ENCODE results near the gene MYF5.

The MYF5 gene

DNA sequence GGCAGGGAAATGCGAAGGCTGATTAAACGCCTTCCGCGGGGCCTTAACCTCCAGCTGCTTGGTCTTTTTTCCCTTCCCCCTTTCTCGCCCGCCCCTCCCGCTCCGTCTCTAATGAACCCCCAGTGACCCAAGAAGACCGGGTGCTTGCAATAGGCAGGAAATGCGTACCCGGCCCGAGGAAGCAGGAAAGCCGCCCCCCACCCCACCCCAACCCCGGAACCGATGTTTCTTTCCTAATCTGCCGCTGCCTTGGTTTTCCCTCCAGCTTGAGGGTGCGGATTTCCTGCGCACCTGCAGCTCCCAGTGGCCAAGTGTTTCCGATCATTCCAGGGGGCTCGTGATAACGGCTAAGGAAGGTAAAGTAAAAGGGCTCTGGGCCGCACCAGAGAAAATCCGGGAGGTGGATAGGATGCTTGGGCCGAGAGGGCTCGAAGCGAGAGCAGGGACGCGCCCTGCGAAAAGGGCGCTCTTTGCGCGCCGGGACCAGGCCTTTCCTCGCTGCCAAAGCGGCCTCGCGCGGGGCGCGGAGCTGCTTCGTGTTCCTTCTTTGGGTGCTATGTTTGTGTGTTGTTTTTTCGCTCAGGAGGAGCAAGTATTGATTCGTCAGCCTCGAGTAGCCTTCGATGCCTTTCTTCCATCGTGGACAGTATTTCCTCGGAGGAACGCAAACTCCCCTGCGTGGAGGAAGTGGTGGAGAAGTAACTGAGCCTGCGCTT is 8.3 kb upstream of the MYF5 start:
- DNase-seq = no peak

DNA sequence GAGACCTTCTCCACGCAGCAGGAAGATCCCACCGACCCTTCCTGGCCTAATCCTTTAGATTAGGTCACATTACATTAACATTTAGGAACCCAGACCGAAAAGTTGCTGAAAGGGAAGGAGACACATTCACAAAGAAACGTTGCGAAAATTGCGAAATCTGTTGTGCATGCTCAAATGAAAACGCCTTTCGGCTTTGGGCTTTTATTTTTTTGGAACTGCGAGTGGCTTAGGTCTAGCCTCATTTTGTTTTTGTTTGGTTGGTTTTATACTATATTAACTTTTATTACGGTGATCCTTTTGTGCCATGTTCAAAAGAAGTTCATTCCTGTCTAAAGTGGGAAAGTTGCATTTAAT is 7.8 kb upstream of the MYF5 start:
- no peak for DNase-seq

DNA sequence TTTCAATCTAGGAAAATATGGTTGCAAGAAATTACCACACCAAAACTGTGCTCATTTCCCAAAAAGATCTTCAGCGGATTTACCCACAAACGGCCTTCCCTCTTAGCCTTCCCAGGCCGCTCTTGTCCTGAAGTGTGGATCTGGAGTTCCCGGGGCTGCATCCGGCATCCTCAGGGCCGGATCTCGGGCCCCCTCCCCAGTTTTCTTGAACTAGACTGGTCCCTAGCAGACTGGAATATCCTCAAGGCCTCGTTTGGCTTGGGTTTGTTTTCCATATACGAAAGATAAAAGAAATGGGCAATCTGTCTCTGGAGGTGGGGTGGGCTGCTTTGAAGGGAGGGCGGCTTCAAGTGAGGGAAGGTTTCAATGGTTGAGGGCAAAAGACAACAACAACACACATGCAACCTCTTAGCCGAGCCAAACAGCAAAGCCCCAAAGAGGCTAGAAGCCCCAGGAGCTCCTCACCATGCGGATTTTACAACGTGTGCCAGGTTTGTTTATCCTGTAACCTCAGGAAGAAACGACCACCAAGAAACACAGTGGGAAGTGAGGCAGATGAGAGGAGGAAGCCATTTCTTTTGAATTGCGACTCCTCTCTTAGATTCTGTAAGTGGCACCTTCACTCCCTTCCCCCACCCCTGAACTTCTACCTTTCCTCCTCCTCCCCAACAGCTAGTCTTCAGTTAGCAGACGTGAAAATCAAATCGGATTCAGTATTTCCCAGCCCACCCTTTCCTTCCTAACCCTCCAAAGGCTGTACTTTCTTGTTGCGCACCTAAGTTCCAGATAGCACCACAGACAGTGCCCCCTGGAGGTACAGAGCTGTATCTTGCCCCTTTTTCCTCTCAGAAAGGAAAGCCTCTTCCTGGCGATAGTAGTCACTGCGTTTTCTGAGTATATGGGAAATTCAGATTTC is 6.6 kb upstream of the MYF5 start:
- no peak for DNase-seq

DNA sequence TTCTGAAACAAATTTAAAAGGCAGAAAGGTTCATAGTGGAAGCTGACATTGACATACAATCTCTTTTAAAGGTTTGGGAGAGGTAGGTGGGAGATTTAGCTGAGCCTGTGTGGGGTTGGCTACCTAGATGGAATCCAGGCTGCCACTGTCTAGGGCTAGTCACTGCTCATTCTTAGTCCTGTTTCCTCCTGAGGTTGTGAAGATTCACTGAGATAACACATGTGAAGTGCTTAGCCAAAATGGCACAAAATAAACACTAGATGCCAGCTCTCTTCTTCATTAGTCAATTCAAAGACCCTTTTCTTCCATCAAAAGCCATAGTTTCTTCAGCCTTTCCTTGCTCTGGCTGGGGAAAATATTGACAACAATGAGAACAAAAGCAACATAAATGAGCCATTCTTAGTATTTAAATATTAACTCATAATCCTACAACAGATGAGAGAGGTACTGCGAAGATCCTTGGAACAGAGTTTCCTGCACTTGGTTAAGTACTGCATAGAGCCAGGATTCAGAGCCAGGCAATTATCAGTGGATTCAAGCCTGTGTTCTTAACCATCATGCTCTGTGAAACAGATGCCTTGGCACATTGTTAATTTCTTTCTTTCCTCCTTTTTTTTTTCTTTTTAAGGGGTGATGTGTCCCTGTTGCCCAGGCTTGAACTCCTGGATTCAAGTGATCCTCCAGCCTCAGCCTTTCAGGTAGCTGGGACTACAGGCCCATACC is 5.8 kb upstream of the MYF5 start:
- DNase-seq = no peak

DNA sequence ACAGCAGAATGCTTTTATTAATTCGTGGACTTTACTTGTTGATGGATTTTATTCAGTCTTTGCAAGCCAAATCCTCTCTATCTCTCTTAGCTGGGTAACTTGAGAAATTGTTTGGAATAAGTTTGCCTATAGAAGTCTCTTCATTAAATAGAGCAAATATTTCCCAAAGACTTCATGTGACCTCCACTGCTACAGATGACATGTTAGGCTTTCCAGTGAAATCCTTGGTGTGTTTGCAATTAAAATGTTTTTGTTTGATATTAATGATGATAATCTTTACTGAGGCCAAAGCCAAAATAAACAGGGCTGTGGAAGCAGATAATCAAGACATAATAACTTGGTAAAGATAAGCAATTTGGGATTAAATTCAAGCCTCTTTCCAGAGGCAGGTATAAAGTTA is 4.8 kb upstream of the MYF5 start:
- no peak for DNase-seq

DNA sequence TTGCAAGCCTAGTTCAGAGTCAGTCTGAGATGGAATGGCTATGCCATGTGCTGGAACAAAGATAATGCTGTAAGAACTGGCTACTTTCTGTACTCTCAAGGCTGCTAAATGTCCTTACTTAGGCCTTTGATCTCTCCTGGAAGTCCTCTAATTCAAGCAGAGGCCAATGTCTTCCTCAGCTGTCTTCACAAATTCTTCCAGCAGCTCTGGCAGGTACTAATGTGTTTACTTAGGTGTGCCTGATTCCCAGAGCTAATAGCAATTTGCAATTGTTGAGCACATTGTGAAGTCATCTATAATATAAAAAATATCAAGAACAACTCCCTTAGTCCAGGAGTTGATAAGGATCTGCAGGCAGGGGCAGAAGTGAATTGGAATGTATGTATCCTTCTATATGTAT is 3.8 kb upstream of the MYF5 start:
- no peak for DNase-seq

DNA sequence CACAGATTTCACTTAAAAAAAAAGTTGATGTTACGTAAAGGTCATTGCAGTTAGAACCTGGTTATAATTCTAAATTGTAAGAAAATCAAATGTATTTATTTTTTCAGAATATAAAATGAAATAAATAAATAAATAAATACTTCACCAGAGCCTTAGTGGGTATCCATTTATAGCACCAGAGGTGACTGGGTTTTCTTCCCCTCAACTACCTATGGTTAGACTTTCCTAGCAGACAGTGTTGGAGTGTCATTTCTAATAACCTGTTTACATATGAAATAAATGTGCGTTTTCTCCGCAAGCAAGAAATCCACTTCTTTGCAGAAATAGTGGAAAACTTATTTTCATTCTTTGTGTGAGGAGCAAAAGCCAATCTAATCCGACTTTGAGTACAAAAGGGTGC is 3.3 kb upstream of the MYF5 start:
- no peak for DNase-seq

DNA sequence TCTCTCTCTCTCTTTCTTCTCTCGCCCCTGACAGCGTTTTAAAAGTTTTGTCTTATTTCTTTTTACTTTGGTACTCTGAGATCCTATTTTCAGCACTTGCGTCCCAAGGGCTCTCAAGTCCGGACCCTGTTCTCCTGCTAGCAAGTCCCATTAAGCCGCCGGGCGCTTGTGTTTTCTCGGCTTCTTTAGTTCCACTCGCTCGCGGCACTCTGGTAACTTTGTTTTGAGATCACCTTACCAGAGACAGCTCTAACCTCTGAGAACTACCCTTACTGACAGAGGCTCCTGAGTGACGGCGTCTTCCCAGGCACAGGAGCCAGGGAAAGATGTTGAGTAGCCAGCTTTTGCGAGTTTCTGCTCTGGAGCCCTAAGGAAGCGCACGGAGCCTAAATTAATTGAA is 2.7 kb upstream of the MYF5 start:
- DNase-seq = no peak

DNA sequence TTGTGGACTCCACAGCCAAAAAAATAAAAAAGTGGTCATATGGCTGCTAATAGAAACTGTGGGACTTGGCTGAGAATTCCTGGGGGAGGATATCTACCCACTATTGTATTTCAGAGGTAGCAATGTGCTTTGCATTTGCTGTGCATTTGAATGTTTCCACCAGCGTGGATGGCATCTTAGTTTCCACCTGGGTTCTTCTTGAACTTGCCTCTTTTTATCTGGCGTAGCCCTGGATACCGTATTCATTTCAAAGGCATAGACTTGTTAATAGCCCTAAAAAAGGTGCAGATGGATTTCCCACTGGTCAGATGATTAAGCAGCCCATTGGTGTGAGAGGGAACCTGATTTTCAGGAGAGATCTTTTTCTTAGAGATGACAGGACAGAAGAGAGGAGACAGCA is 1.9 kb upstream of the MYF5 start:
- no peak for DNase-seq

DNA sequence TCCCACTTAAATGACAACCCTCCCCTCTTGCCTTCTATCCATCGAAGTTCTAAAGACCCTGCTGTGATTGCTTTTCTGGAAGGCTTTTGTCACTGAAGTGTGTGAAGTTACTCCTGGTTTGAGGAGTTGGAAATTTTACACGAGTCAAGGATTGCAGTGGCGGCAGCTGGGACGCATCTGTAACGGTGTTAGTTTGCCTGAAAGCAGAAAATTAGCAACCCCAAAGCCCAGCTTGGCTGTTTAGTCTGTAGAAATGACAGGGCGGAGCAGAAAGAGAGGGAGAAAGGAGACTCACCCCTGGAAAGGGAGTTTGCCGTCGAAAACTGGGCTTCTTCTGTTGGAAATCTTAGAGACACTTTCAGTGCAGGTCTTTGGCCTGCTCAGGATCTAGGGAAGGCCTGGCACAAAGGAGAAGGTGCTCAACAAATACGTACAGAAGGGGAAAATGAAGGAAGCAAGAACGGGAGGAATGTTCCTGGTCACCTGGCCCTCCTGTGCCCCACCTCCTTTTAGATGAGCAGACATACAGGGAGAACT is 931 bp upstream of the MYF5 start:
- DNase-seq = no peak

DNA sequence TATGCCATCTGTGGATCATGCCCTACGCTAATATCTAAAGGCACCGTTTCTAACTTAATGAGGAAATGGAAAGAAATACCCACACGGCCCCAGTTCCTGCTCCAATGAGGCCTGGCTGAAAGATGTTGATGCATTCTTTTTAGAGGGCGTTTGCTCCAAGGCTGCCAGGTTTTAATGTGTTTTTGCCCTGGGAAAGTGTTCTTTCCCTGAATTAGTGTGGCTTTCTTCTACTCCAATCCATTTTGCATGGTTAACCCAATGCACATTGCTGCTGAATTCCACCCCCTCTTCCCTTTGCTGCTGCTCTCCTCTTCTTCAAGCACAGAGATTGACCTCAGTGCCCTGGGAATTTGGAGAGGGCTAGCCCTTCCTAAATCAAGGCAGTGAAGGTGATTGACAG is 1.1 kb downstream of the MYF5 start:
- DNase-seq = no peak

DNA sequence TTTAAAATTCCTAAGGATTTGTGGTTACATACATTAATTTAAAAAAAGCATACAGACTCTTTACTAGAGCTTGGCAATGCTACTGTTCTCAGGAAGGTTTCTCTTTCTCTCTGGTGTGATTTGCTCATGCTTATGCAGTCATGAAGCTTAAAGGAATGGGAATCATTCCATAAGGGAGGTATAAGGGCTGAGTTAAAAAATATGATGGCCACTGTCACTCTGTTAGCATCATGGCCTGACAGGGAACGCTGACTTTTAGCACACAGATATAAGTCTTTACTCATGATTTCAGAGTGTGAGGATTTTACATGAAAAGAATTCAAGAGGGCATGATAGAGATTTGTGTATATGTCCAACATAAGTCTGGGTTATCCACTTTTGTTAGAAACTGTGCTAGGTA is 3.8 kb downstream of the MYF5 start:
- no peak for DNase-seq

DNA sequence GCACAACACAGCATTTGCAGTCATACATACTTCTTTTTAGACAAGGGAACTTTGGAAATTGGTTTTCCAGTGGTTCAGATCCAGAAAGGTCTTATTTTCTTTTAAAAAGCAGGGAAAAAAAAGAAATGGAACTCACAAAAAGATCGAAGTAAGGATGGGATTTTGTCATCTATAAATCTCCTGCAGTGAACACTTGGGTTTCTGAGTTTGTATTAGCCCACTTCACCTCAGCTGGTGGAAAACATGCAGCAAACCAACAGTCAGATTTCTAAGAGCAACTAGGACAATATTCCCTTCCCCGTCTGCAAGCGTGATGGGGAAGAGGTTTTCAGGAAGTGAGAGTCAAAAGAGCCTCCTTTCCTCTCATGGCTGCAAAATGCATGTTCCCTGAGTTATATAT is 4.6 kb downstream of the MYF5 start:
- DNase-seq = no peak

DNA sequence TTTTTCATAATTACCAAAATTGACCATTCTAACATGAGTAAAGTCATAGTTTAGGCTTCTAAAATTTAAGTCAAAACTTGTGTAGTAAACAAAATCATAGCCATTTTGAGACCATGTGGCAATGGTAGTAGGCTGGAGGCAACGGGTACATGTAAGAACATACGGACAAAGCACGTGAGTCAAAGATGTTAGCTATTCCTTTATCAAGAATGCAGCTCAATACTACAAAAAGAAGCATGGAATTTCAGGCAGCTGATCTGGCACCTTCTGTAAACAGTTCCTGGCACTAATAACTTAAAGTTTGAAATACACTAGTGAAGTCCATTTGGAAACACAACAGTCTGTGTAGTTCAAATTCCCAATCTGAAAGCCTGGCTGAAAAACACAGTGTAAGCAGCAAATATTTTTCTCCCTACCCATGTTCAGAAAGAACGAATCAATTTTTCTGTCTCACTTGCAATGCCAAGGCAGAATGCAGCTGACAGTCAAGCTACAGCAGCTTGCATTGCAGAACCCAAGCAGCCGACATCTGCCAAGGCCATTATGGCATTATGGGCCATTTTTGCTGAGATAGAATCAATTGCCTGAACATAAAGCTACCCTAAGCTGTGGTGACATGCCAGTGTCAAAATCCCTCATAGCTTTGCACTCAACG is 29.3 kb downstream of the MYF5 start:
- no peak for DNase-seq

DNA sequence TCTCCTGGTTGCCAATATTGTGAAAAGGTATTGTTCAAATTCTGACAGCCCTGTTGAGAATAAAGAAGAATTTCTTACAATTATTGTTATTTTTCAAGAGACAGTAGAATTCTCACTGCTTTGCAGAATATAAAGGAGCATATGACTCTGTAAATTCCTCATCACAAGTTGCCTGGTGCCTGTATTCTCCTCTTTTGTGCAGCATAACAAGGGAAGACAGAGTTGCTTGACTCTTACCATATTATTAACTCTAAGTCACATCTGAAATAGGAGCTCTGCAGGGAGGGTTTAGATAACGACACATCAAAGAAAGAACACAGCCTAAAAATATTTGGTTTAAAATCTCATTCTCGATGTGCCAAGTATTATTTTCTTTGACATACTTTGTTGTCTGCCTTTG is 31.1 kb downstream of the MYF5 start:
- no peak for DNase-seq

DNA sequence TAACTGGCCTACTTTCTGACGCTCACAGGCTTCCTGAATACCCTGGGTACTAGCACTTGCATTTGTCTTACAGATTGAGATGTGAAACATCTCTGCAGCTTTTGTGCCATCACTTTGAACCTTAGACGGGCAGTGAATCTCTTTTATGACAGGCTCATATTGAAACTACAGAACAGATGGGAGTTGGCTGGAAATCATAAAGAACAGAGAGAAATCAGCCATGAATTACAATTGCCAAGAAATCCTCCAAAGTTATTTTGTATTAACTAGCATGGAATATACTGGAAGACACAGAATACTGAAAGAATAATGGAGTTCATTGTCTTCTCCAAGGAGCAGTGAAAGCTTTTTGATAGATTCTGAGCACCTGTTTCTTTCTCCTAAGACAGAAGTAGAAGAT is 32.7 kb downstream of the MYF5 start:
- no peak for DNase-seq

DNA sequence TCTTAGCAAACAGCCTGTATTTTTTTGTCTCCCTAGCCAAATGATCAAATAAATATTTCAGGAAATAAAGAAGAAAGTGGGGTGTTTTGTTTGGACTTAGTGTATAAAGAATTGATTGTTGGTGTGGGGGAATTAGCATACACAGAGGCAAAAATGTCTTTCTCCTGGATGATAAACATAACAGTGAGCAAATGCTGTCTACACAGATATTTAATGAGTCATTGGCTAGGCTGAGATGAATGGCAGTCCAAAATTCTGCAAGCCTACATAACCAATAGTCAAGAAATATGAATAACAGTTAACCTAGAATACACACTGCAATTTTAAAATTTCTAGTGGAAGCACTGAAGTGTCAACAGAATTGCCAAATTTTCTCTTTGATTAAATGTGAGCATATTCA is 35.8 kb downstream of the MYF5 start:
- no peak for DNase-seq

DNA sequence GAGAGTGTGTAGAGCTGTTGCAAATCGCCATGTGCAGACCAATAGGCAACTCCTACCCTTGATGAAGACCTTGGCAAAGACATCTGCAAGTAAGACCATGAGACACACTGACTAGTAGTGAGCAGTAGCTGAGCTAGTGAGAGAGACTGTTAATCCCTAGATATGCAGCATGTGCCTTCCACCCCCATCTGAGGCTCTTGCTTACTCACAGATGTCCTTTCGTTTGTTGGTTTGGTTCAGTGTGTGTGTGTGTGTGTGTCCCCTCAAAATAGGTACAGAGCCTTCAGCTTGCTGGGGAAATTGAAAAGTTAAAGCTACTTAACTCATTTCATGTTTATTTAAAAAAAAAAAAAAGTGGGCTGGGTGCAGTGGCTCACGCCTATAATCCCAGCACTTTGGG is 37.6 kb downstream of the MYF5 start:
- no peak for DNase-seq

DNA sequence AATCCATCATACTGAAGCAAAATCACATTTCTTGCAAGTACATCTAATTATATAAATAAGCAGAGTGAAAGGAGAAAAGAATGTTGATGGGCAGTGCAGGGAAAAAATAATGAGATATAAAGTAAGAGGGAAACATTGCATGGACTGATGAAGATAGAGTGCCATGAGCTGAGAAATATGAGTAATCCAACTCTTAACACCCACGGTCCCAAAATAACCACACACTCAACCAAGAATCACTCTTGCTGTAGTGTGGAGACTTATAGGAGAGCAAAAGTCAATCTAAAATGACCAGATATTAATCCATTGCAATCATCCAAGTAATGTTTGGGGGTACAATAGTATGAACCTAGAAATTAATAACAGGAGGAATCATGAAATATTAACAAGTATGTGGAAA is 40.2 kb downstream of the MYF5 start:
- no peak for DNase-seq

DNA sequence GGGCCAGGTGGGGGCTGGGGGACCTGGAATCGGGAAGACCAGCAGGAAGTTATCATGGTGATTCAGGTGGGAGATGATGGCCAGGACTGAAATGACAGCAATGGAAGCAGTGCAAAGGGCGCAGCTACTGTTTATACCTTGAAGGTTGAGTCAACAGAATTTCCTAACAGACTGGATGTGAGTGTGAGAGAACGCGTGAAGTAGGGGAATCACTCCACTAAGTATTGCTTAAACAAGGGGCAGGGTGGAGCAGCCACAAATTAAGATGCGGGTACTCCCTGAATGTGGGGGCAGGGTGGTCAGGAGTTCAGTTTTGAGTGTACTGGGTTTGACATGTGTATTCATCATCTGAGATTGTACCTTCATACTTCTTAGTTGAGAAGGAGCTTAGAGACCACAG is 45.1 kb downstream of the MYF5 start:
- no peak for DNase-seq

DNA sequence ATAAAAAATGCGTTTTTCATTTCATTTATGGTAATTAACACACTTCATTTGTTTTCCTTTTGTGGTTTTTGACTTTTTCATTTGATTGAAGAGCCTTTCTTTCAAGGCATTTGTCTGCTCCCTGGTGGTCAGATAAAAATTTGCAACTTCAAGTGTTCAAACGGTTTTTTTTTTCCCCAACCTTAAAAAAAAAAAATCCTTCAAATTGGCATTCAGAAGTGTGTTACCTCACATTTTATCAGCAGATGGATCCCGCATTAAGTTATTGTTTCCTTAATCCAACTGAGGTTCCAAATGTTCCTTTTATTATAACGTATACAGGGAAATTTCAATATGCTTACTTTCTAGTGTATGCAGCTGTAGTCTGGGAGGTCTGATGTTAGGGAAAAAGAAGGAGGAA is 47.2 kb downstream of the MYF5 start:
- no peak for DNase-seq

DNA sequence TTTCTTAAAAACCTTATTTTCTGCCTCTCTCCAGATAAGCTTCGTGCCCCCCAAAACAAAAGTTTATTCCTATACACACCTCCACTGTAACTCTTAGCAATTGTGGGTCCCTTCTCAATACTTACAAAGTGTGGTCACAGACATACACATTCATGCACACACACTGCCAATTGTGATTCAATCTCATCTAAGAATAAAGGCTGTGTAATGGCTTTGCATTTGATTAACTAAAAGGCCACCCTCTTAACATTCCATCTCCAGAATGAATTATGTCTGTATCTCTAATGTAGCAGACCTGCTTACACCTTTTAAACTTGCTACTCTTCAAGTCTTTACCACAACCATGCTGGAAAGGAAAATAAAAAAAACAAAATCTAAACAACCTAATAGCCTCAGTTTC is 49.5 kb downstream of the MYF5 start:
- DNase-seq = no peak

DNA sequence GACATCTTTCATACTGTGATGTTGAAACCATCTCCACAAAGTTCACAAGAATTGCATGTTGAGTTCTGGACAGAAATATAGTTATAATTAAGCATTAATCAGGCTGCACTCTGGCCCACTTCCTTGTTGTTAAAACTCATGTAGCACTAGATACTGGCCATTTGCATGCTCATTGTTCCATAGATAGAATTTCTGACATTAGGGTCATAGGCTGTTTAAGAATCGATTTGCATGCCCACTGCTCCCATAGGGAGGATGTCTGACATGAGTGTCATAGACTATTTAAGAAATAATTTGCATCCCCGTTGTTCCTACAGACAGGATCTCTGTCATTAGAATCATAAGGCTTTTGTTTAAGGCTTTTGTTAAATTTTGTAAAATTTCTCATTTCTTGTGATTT is 50.2 kb downstream of the MYF5 start:
- DNase-seq = no peak
